SKM-1 treated with dmso at 0.1 percent for 144 hours (cell line): ENCODE measurements around the gene FRMD8.

Experiments used
- DNase-seq: peaks from one replicate; lab custom pipeline; 2025; ENCODE audit not compliant: unreplicated experiment; lab: John Stamatoyannopoulos, UW

FRMD8 gene

DNA sequence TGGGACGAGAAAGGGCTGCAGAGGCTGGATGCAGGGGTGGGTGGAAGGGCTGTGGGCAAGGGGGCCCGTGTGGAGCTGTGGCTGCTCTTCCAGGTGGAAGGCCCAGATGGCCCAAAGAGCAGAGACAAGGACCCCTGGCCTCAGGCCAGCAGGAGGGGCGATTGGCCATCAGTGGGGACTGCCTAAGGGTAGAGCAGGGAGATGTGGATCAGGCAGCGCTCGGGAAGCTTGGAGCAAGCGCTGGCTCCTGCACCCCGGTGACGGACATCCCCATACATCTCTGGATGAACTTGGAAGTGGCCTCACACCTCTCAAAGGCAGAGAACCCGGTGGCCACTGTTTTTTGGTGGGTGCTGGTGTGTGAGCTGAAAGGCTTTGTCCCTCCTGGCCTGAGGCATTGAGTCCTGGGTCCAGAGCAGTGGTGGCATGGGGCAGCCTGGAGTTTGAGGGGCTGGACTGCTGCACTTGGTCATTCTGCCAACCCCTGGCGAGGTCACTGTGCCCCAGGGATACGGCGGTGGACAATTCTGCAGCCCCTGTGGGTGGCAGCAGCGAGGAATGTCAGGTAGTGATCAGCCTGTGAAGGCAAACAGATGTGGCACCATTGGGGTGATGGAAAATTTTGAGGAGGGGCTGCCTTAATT lies 5.9 kb downstream of the FRMD8 start:
- no peak for DNase-seq

DNA sequence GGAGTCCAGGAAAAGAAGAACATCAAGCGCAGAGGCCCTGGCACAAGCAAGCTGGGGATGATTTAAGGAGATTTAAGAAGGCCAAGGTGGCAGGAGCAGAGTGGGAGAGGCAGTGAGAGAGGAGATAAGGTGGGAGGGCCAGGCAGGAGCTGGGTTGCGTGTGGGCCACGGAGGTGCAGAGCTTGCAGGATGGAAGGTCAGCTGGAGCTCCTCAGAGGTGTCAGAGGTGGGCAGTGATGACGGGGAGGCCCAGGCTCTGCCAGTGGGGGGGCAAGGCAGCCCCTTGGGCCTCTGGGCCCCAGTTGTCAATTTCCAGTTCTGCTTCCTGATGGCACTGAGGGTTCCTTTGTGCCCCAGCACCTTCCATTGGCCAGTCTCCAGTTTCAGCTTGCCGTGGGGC lies 6.5 kb downstream of the FRMD8 start:
- no peak for DNase-seq

DNA sequence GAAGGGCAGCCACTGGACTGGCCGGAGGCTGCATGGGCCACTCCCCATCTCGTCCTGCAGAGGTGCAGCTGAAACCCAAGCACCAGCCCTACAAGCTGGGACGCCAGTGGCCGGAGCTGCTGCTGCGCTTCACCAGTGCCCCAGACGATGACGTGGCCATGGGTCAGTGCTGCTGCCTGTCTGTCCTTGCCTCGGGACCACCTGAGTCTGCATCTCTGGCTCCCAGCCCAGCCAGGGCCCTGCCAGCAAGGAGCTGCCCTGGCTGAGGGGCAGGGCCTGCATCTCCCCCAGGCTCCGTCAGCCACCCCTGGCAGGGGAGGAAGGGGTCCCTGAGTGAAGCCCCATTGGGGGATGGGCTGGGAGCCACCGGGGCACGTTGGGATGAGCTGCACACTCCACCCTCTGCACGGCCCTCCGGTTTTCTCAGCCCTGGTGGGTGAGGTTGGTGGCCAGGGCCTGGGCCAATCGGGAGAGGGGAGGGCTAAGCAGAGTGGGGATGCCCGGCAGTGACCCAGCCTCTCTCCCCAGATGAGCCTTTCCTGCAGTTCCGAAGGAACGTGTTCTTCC lies 7.2 kb downstream of the FRMD8 start:
- DNase-seq = no peak

DNA sequence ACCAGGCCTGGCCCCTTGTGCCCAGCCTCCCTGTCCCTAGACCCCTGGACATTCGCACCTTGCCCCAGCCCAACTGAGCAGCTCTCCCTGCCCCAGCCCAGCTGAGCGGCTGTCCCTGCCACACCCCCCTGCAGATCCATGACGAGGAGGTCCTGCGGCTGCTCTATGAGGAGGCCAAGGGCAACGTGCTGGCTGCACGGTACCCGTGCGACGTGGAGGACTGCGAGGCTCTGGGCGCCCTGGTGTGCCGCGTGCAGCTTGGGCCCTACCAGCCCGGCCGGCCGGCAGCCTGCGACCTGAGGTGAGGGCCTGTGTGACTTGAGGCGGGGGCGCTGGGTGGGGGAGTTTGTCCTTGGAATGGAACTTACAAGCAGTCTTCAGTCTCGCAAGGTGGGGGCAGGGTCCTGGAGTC lies 7.7 kb downstream of the FRMD8 start:
- no peak for DNase-seq

DNA sequence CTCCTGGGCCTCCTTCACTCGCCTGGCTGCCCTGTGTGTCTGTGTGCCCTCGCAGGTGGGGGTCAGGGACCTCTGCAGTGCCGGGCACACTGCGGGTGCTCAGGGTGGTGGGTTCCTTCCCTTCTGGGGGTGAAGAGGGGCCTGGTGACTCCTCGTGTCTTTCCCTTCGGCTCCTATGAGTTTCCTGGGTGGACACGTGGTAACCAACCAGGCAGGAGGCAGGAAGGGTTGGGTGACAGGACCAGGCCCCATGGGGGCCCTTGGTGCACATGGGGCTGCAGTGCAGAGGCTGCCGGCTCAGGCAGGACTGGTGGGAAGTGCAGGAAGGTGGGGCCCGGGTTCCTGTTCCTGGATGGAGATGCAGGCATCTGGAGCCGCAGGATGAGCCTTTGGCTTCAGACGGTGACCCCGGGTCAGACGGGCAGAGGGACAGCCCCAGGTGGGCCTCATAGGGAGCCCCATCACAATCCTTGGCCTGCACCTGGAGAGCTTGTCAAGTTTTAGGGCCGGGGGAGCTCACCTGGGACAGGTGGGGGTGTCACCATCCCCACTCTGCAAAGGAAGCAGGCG lies 9.6 kb downstream of the FRMD8 start:
- DNase-seq = no peak

DNA sequence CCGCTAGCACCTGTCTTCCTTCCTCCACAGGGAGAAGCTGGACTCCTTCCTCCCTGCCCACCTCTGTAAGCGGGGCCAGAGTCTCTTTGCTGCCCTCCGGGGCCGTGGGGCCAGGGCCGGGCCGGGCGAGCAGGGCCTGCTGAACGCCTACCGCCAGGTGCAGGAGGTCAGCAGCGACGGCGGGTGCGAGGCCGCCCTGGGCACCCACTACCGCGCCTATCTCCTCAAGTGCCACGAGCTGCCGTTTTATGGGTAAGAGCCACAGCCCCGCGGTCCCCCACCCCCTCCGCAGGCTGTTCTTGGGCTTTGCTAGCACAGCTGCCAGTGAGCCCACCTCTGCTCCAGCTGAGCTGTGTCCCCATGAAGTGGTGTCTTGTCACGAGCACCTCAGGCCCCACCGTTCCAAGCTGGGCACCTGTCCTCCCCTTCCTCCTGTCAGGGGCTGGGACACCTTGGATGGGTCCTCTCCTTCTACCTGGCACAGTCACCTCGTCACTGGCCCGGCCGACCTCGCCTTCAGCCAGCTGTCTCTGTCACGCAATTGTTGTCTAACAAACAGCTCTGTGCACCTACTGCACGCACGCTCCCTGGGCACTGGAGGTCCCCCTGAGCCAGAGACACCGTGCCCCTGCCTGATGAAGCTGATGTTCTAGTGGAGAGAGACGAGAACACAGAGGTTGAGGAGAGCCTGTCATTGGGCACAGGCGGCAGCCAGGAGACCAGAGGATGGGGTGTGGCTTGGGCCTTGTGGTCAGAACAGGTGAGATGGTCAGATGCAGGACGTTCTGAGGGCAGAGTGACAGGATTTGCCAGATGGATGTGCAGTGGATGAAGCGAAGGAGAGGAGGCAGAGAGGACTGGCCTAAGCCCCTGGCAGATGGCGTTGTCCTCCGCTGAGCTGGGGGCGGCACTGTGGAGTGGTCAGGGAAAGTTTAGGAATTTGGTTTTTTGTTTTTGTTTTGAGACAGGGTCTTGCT lies 10.6 kb downstream of the FRMD8 start:
- DNase-seq = no peak

DNA sequence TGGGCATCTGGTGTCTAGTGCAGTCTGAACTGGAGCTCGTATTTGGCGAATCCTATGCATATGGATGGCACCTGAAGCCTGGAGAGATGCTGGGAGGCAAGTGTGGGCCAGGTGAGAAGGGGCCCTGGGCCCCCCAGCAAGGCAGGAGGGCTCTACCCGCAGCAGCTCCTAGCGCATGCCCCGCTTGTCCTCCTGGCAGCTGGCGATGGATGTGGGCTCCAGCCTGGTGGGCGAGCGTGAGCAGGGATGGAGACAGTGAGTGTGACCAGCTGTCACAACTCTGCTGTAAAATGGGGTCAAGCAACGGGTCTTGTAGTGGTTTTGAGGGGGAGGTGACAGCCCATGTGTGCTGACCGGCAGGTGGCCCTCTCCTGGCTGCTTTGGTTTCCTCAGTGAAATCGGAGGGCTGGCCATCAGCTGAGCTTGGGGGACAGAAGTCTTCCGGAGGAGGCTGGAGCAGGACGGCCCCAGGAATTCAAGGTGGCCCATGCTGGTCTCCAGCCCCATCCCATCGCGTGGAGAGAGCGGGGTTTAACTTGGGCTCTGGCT lies 12.0 kb downstream of the FRMD8 start:
- no peak for DNase-seq

DNA sequence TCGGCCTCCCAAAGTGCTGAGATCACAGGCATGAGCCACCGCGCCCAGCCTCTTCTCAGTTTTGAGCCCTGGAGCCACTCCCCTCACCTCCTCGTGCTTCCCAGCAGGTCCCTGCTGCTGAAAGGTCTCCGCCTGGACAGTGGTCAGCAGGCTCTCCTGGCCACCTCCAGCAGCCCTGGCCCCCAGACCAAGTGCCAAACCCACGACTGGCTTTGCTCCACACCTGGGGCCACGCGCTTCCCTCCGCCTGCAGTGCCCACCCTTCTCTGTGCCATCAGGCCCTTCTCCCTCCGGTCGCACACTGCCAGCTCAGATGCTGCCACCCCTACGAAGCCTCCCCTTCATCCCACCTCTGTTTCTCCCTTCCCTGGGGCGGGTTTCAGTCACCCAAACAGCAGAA lies 12.8 kb downstream of the FRMD8 start:
- DNase-seq = no peak

DNA sequence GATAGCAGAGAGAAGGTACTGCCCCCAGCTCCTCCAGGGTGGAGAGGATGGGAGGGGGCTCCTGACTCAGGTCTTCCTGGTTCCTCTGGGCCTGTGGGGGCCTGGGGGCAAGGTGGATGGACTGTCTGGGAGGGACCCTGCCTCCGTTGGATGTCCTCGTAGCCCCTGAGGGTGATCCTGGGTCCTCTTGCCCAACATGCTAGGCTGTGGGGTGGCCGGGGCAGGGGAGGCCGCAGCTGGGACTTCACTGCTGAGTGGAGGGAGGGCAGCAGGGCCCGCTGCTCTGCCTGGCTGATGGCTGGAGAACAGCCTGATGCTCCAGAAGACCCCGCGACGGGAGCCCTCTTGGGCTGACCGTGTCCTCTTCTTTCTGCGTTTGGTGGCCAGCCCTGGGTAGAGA lies 13.4 kb downstream of the FRMD8 start:
- DNase-seq = no peak

DNA sequence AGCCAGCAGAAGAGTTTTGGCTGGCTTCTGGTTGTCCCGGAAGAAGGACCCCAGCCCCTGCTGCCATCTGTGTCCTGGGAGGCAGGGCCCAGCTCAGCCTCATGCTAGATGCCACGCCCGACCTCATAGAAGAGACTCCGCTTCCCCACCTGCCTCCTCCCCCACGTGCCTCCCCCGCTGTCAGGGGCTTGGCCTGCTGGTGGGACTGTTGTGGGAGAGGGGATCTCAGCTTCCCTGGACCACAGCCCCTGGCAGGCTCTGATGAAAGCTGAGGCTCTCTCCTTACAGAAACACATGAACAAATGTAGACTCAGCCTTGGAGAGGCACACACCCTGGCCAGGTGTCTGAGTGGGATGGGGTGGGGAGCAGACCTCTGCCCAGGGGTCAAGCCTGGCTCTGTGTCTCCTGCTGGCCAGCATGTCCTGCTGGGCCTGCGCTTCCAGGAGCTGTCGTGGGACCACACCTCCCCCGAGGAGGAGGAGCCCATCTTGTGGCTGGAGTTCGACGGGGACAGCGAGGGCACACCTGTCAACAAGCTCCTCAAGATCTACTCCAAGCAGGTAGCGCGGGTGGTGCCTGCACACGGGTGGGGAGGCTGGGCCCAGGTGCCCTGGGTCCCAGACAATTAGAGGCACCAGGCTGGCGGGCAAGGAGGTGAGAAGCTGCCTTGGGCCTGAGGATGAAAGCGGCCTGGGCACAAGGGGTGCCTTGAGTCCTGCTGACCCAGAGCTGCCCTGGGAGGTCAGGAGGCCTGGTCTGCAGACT lies 14.1 kb downstream of the FRMD8 start:
- no peak for DNase-seq

DNA sequence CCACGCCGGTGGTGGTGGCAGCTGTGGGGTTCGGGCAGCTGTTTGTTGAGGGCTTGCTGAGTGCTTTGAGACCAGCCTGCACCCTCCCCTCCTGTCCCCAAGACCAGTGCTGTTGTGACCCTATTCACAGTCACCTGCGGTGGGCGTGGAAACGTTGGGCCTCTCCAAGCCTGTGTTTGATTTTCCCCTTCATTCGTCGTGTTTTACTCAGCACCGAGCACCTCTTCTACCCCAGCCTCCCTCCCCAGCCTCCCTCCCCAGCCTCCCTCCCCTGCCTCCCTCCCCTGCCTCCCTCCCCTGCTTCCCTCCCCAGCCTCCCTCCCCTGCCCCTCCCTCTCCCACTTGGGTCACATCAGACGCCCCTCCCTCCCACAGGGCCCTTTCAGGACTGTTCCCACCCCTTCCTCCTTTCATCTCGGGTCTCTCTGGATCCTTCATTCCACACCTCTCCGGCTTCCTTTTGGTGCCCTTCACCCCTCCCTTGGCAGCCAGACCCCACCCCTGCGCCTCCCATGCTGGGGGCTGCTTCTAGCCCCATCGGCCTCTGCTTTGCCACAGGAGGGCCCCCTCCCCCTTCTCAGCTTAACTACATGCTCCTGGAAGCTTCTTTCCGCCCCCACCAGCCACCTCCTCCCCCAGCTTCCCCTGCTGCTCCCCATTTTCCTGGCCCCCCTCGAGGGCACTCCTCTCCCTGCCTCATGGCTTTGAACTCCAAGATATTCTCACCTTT lies 14.8 kb downstream of the FRMD8 start:
- DNase-seq = no peak

DNA sequence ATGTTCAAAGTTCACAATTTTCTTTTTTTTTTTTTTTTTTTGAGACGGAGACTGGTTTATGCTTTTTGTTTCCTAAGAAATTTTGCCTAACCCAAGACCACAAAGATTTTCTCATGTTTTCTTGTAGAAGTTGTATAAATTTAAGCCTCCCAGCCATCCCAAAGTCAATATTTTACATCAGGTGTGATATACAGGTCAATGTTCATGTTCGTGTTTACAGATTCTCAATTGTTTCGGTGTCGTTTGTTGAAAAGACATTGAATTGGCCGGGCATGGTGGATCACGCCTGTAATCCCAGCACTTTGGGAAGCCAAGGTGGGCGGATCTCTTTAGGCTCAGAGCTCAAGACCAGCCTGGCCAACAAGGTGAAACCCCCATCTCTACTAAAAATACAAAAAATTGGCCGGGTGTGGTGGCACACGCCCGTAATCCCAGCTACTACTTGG lies 15.4 kb downstream of the FRMD8 start:
- DNase-seq = no peak

DNA sequence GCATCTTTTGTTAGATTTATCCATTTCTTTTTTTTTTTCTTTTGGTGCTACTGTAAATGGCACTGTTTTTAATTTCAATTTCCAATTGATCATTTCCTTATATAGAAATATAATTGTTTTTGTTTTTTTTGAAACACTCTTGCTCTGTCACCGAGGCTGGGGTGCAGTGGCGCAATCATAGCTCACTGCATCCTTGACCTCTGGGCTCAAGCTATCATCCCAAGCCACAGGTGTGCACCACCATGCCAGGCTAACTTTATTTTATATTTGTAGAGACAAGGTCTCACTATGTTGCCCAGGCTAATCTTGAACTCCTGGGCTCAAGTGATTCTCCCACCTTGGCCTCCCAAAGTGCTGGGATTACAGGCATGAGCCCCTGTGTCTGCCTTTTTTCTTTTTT lies 16.4 kb downstream of the FRMD8 start:
- no peak for DNase-seq

DNA sequence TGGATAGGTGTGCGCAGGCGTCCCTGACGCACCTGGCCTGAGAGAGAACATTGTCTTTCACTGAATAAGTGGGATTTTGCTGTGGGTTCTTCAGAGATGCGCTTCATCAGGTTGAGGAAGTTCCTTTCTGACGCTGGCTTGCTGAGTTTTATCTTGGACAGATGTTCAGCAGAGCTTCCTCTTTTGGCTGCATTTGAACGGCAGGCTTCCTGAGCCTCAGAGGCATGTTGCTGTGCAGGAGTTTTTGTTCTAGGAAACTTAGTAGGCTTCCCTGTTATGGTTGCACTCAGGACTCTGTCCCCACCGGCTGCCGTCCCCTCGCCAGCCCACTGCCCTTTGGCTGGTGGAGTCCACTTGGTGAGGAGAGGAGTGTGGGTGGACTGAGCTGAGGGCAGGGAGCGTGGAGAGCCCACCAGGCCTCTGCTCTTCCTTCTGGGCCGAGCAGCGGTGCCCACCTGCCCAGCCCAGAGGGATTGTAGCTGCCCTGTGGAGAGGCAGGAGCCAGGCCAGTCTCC lies 17.2 kb downstream of the FRMD8 start:
- DNase-seq = peak; percentile 85

DNA sequence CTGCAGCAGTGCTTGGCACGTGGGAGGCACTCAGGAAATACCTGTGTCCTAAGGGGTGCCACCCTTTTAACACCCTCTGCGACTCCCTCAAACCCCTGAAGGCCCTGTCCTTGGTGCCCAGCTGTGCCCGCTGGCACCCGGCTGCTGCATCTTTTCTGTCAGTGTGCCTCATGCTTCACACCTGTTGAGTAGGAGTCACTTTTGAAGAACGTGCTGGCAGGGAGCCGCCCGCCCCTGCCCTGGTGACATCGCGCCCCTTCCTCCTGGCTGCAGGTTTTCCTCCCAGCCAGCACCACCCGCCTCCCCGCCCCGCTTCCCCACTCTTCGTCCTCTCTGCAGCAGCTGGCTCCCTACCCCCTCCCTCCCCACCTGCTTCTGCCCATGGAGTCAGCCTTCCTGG lies 17.8 kb downstream of the FRMD8 start:
- no peak for DNase-seq

DNA sequence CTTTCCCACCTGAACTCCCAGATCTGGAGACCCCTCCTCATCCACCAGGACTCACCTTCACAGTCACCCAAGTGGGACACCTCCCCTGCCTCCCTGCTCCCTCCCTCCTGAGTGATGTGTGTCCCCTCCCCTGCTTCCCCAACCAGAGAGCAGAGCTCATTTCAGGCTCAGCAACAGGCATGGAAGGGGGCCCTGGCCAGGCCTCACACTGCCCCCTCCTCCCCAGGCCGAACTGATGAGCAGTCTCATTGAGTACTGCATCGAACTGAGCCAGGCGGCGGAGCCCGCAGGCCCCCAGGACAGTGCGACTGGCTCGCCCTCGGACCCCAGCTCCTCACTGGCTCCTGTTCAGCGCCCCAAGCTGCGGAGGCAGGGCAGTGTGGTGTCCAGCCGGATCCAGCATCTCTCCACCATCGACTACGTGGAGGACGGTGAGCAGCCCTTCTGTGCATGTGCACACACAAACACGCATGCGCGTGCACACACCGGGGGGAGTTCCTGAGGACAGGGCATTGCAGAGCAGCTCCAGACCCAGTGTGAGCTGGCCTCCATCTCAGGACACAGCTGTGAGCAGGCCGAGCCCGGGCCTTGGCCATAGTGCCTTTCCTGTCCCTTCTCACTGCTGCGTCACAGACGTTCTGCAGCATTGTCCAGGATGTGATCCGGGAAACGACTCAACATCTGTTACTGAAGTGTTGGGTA lies 18.4 kb downstream of the FRMD8 start:
- no peak for DNase-seq

DNA sequence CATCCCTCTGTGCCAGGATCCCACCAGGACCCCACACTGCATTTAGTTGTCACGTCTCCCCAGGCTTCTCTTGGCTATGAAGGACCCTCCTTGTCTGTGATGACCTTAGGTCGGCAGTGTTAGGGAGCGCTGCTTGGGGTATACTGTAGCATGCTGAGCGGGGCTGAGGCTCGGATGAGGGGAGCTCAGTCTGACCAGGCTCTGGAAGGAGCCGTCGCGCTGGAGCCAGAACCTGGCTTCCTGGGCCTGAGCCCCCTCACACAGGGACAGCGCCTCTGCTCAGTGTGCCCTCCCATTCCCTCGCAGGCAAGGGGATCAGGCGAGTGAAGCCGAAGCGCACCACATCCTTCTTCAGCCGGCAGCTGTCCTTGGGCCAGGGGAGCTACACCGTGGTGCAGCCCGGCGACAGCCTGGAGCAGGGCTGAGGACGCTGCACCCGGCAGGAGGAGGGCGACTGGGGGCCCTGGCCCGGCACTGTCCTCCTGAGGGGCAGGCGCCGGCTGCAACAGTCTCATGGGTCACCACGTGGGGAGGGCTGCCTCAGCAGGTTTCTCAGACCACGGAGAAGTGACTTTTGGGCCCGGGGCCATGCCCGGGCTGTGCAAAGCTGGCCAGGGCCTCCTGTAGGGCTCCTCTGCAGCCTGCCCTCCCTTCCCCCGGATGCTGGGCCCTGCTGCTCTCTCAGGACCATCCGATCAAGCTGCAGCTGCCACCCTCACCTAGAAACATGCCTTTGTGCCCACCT lies 24.7 kb downstream of the FRMD8 start:
- DNase-seq = no peak

DNA sequence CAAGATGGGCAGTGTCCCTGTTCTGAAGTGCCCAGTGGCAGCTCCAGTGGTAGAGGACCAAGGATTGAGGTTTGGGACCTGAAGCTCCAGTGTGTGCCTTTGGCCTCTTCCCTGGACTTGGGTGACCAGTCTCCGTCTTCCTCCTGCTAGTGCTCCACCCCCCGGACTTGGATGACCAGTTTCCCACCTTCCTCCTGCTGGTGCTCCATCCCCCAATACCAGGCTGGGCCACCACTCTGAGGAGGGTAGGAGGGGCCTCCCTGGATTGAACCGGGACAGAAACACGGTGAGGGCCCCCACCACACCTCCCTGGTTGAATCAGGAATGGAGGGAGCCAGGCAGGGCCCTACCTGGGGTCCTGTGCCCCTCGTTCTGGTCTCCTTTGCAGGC lies 25.2 kb downstream of the FRMD8 start:
- no peak for DNase-seq
